HG03521 (cell line): Measurements from ENCODE around the gene GOLT1A.

ENCODE experiments used
- ATAC-seq: cut with Tn5 transposase; IDR thresholded peaks from one replicate; pipeline ENCODE4 v1.9.1; 2021; ENCODE audit warnings: mild to moderate bottlenecking, moderate library complexity; ENCODE audit not compliant: unreplicated experiment

Gene GOLT1A

GRCh38 chr1:204194080-204194479, 19.7 kb downstream of the GOLT1A start:
- ATAC-seq, result no peak

GRCh38 chr1:204192589-204193352, 21.0 kb downstream of the GOLT1A start:
- no peak for ATAC-seq

GRCh38 chr1:204192046-204192445, 21.7 kb downstream of the GOLT1A start:
- ATAC-seq, result no peak

GRCh38 chr1:204191456-204191855, 22.3 kb downstream of the GOLT1A start:
- no peak for ATAC-seq

- no peak for ATAC-seq
Measured at GRCh38 chr1:204190212-204191211, 23.3 kb downstream of the GOLT1A start.

GRCh38 chr1:204188959-204189639, 24.7 kb downstream of the GOLT1A start:
- ATAC-seq, result no peak

GRCh38 chr1:204186597-204186996, 27.2 kb downstream of the GOLT1A start:
- no peak for ATAC-seq

- ATAC-seq, result no peak
Measured at GRCh38 chr1:204181116-204181515, 32.7 kb downstream of the GOLT1A start.

GRCh38 chr1:204180133-204180532, 33.7 kb downstream of the GOLT1A start:
- ATAC-seq, result no peak

- no peak for ATAC-seq
Measured at GRCh38 chr1:204178487-204179281, 35.1 kb downstream of the GOLT1A start.

GRCh38 chr1:204177133-204177532, 36.7 kb downstream of the GOLT1A start:
- no peak for ATAC-seq

- ATAC-seq, result no peak
Measured at GRCh38 chr1:204176049-204176448, 37.7 kb downstream of the GOLT1A start.

- ATAC-seq, result no peak
Measured at GRCh38 chr1:204174958-204175357, 38.8 kb downstream of the GOLT1A start.

- no peak for ATAC-seq
Measured at GRCh38 chr1:204172404-204173029, 41.3 kb downstream of the GOLT1A start.

- no peak for ATAC-seq
Measured at GRCh38 chr1:204171751-204172178, 42.0 kb downstream of the GOLT1A start.

- ATAC-seq, result no peak
Measured at GRCh38 chr1:204170494-204171155, 43.2 kb downstream of the GOLT1A start.

- no peak for ATAC-seq
Measured at GRCh38 chr1:204169858-204170257, 43.9 kb downstream of the GOLT1A start.

GRCh38 chr1:204167730-204168129, 46.1 kb downstream of the GOLT1A start:
- ATAC-seq, result no peak

GRCh38 chr1:204166219-204166618, 47.6 kb downstream of the GOLT1A start, which contains the start of gene REN:
REN (minus strand) TSS chr1:204166337; CDS start chr1:204166293, 44 bp downstream.
- ATAC-seq, result no peak
